Measurements from ENCODE around the gene ENOX2.

DNA sequence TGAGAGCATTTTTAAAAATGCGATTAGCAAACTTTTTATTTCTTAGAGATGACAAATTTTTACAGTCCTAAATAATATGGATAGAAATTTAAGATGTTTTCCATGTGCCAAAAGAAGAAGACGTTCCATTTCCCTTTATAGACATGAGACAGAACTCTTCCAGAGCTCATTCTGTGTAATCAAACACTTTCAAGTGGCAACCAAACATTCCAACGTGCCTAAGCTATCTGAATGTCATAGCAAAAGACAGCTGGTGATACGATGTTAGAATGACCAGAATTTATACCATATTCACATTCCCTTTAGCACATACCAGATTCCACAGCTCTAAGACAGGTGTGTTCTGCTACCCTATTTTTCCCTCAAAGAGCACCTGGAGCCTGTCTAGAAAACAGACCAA, 133.2 kb downstream of the ENOX2 start:
- TF ChIP-seq, protein P1, sequence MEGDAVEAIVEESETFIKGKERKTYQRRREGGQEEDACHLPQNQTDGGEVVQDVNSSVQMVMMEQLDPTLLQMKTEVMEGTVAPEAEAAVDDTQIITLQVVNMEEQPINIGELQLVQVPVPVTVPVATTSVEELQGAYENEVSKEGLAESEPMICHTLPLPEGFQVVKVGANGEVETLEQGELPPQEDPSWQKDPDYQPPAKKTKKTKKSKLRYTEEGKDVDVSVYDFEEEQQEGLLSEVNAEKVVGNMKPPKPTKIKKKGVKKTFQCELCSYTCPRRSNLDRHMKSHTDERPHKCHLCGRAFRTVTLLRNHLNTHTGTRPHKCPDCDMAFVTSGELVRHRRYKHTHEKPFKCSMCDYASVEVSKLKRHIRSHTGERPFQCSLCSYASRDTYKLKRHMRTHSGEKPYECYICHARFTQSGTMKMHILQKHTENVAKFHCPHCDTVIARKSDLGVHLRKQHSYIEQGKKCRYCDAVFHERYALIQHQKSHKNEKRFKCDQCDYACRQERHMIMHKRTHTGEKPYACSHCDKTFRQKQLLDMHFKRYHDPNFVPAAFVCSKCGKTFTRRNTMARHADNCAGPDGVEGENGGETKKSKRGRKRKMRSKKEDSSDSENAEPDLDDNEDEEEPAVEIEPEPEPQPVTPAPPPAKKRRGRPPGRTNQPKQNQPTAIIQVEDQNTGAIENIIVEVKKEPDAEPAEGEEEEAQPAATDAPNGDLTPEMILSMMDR (IDR thresholded peaks at IDR 0.05; ENCODE audit: poor library complexity), result no peak
- TF ChIP-seq EZH2phosphoT487 (IDR thresholded peaks at IDR 0.05; ENCODE audit: low read depth, severe bottlenecking, unreplicated experiment), result no peak

Measured in hepatocyte (in vitro differentiated cells).